Upper lobe of left lung (tissue), 4 donors: ENCODE results near the gene RCBTB2.

Source experiments
- CTCF ChIP-seq, 6 experiments: fragments of 450-650 bp in 4 of 6; fragments of 200-600 bp in 2 of 6; sonication (generic) in 2 of 6; IDR thresholded peaks; one replicate each; pipeline ENCODE4 v1.5.1; 2016 to 2019; ENCODE audit warnings: antibody characterized with exemption in 6 of 6
- EP300 ChIP-seq, 4 donors: sonication (generic); formaldehyde crosslinking; IDR thresholded peaks; one replicate each; pipeline ENCODE4 v1.5.1; 2017; ENCODE audit warnings: antibody characterized with exemption in 4 of 4, control low read depth in 2 of 4
- POLR2A ChIP-seq, 4 donors: fragments of 450-650 bp; IDR thresholded peaks; one replicate each; pipeline ENCODE4 v1.5.1; 2016 to 2017; ENCODE audit warnings: antibody characterized with exemption in 4 of 4, mild to moderate bottlenecking in 2 of 4
- POLR2AphosphoS5 ChIP-seq, 2 donors: sonication (generic); formaldehyde crosslinking; IDR thresholded peaks; one replicate each; pipeline ENCODE4 v1.5.1; 2017; ENCODE audit warnings: antibody characterized with exemption in 2 of 2

- TF ChIP-seq CTCF (IDR thresholded peaks at IDR 0.05) (no peak), POLR2A (IDR thresholded peaks at IDR 0.05) (no peak), EP300 (IDR thresholded peaks at IDR 0.05) (no peak), POLR2AphosphoS5 (IDR thresholded peaks at IDR 0.05) (no peak)
These were observed 25.9 kb downstream of the RCBTB2 start for GRCh38 chr13:48507021-48507420.
